Neural cell (in vitro differentiated cells): Measurements from ENCODE around the gene LYSET. TPM values are rescaled to one million over a fixed set of nuclear protein-coding genes. Genes with fewer than 3 reads are reported as not detected.

Source experiments
- H2AFZ ChIP-seq: fragments of 200-600, 300-800 bp; sonication (generic), shearing (Covaris generic); 2 replicates; pipeline ENCODE4 v1.6.0; 2014; ENCODE audit warnings: low read depth, mild to moderate bottlenecking, antibody characterized with exemption, low read length, moderate library complexity
- H3F3A ChIP-seq: fragments of 200-600 bp; shearing (Covaris generic); 2 replicates; pipeline ENCODE4 v1.6.1; 2016; ENCODE audit warnings: mild to moderate bottlenecking, moderate library complexity, mixed read lengths, antibody characterized with exemption, low read length; ENCODE audit not compliant: insufficient read depth, poor library complexity, severe bottlenecking
- H3K27ac ChIP-seq: fragments of 200-600, 300-800 bp; sonication (generic), shearing (Covaris generic); 2 replicates; pipeline ENCODE4 v1.5.1; 2014; ENCODE audit warnings: mild to moderate bottlenecking, low read length, moderate library complexity
- H3K27me3 ChIP-seq: fragments of 300-800, 200-600 bp; sonication (generic), shearing (Covaris generic); 2 replicates; pipeline ENCODE4 v1.6.0; 2014; ENCODE audit warnings: mild to moderate bottlenecking, low read depth, low read length, moderate library complexity; ENCODE audit not compliant: insufficient read depth
- H3K36me3 ChIP-seq: fragments of 300-800, 200-600 bp; sonication (generic), shearing (Covaris generic); 2 replicates; pipeline ENCODE4 v1.5.1; 2014; ENCODE audit warnings: mild to moderate bottlenecking, antibody characterized with exemption, low read length, moderate library complexity; ENCODE audit not compliant: insufficient read depth
- H3K4me2 ChIP-seq: fragments of 300-800, 200-600 bp; sonication (generic), shearing (Covaris generic); 2 replicates; pipeline ENCODE4 v1.6.0; 2014; ENCODE audit warnings: mild to moderate bottlenecking, low read length
- H3K4me3 ChIP-seq: fragments of 300-800, 200-600 bp; sonication (generic), shearing (Covaris generic); 2 replicates; pipeline ENCODE4 v1.5.1; 2014; ENCODE audit warnings: mild to moderate bottlenecking, low read length, moderate library complexity
- H3K79me2 ChIP-seq: fragments of 200-600 bp; shearing (Covaris generic); replicated peaks from 2 replicates; pipeline ENCODE4 v1.6.0; 2014; ENCODE audit warnings: mild to moderate bottlenecking, low read length, moderate library complexity; ENCODE audit not compliant: insufficient read depth
- H3K9ac ChIP-seq: fragments of 300-800, 200-600 bp; sonication (generic), shearing (Covaris generic); 2 replicates; pipeline ENCODE4 v1.6.1; 2016; ENCODE audit warnings: mild to moderate bottlenecking, low read length, mixed read lengths
- H3K9me2 ChIP-seq: fragments of 200-600 bp; shearing (Covaris generic); 2 replicates; pipeline ENCODE4 v1.6.1; 2016; ENCODE audit warnings: mild to moderate bottlenecking, low read length, mixed read lengths; ENCODE audit not compliant: insufficient read depth
- H3K9me3 ChIP-seq: fragments of 200-600, 300-800 bp; sonication (generic), shearing (Covaris generic); 2 replicates; pipeline ENCODE4 v1.6.1; 2016; ENCODE audit warnings: mild to moderate bottlenecking, mixed run types, low read length, moderate library complexity, mixed read lengths
- H4K20me1 ChIP-seq: fragments of 200-600 bp; shearing (Covaris generic); 2 replicates; pipeline ENCODE4 v1.6.1; 2016; ENCODE audit warnings: mild to moderate bottlenecking, mixed run types; ENCODE audit not compliant: insufficient read depth
- EP300 ChIP-seq: fragments of 450-650 bp; conservative IDR thresholded peaks from 2 replicates; pipeline ENCODE4 v1.6.1; 2014; ENCODE audit warnings: antibody characterized with exemption, mild to moderate bottlenecking, moderate library complexity; ENCODE audit not compliant: poor library complexity, severe bottlenecking
- EZH2 ChIP-seq: fragments of 200-600, 300-800 bp; shearing (Covaris generic), sonication (generic); IDR thresholded peaks from 2 replicates; pipeline ENCODE4 v1.6.1; 2014; ENCODE audit warnings: antibody characterized with exemption, low read length, borderline replicate concordance, mild to moderate bottlenecking; ENCODE audit not compliant: insufficient read depth, poor library complexity, severe bottlenecking
- MXI1 ChIP-seq: fragments of 450-650 bp; conservative IDR thresholded peaks from 2 replicates; pipeline ENCODE4 v1.6.1; 2014; ENCODE audit warnings: antibody characterized with exemption, mild to moderate bottlenecking; ENCODE audit not compliant: poor library complexity, severe bottlenecking
- POLR2AphosphoS5 ChIP-seq: IDR thresholded peaks from 2 replicates; pipeline ENCODE4 v1.6.1; 2012
- RAD21 ChIP-seq: fragments of 450-650 bp; conservative IDR thresholded peaks from 2 replicates; pipeline ENCODE4 v1.6.1; 2014; ENCODE audit warnings: antibody characterized with exemption, mild to moderate bottlenecking, moderate library complexity
- SMC3 ChIP-seq: fragments of 450-650 bp; conservative IDR thresholded peaks from 2 replicates; pipeline ENCODE4 v1.6.1; 2014; ENCODE audit warnings: antibody characterized with exemption, mild to moderate bottlenecking, moderate library complexity; ENCODE audit not compliant: poor library complexity
- TAF1 ChIP-seq: IDR thresholded peaks from 2 replicates; pipeline ENCODE4 v1.6.1; 2012; ENCODE audit warnings: low read depth
- polyA plus RNA-seq: library from polyadenylated mRNA; depleted of rRNA; stranded (reverse); fragments of >200 nt; gene quantifications from 2 replicates; pipeline ENCODE4 v1.2.3, GENCODE V29; 2014
- TF ChIP-seq, protein P1 (sequence below): IDR thresholded peaks from 2 replicates; pipeline ENCODE4 v1.6.1; 2012; ENCODE audit warnings: borderline replicate concordance
- TF ChIP-seq, protein P2 (sequence below): fragments of 450-650 bp; IDR thresholded peaks from 2 replicates; pipeline ENCODE4 v1.5.1; 2014; ENCODE audit warnings: antibody characterized with exemption, mild to moderate bottlenecking, moderate library complexity; ENCODE audit not compliant: poor library complexity, severe bottlenecking

Gene LYSET
- polyA plus RNA-seq, 1 donor from 2014 or later: 24.0 TPM

GRCh38 chr14:93223565-93223964 lies 38.4 kb downstream of the LYSET start:
- Histone ChIP-seq H3K9ac (no peak overlapping the region), H3K9me2 (no peaks in the 10 kb centered on the region), H3K4me3 (no peak overlapping the region), H4K20me1 (no peaks in the 10 kb centered on the region), H3K4me2 (no peak overlapping the region), H3K79me2 (no peaks in the 10 kb centered on the region), H2AFZ (no peak overlapping the region), H3K27me3 (no peaks in the 10 kb centered on the region), H3F3A (no peaks in the 10 kb centered on the region), H3K36me3 (no peaks in the 10 kb centered on the region), H3K9me3 (no peaks in the 10 kb centered on the region), H3K27ac (no peak overlapping the region)
- TF ChIP-seq POLR2AphosphoS5 (no peak), TAF1 (no peak), EZH2 (no peak), SMC3 (no peak), RAD21 (no peak), EP300 (no peak), MXI1 (no peak)
- TF ChIP-seq, protein P1, sequence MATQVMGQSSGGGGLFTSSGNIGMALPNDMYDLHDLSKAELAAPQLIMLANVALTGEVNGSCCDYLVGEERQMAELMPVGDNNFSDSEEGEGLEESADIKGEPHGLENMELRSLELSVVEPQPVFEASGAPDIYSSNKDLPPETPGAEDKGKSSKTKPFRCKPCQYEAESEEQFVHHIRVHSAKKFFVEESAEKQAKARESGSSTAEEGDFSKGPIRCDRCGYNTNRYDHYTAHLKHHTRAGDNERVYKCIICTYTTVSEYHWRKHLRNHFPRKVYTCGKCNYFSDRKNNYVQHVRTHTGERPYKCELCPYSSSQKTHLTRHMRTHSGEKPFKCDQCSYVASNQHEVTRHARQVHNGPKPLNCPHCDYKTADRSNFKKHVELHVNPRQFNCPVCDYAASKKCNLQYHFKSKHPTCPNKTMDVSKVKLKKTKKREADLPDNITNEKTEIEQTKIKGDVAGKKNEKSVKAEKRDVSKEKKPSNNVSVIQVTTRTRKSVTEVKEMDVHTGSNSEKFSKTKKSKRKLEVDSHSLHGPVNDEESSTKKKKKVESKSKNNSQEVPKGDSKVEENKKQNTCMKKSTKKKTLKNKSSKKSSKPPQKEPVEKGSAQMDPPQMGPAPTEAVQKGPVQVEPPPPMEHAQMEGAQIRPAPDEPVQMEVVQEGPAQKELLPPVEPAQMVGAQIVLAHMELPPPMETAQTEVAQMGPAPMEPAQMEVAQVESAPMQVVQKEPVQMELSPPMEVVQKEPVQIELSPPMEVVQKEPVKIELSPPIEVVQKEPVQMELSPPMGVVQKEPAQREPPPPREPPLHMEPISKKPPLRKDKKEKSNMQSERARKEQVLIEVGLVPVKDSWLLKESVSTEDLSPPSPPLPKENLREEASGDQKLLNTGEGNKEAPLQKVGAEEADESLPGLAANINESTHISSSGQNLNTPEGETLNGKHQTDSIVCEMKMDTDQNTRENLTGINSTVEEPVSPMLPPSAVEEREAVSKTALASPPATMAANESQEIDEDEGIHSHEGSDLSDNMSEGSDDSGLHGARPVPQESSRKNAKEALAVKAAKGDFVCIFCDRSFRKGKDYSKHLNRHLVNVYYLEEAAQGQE: no peak
- TF ChIP-seq, protein P2, sequence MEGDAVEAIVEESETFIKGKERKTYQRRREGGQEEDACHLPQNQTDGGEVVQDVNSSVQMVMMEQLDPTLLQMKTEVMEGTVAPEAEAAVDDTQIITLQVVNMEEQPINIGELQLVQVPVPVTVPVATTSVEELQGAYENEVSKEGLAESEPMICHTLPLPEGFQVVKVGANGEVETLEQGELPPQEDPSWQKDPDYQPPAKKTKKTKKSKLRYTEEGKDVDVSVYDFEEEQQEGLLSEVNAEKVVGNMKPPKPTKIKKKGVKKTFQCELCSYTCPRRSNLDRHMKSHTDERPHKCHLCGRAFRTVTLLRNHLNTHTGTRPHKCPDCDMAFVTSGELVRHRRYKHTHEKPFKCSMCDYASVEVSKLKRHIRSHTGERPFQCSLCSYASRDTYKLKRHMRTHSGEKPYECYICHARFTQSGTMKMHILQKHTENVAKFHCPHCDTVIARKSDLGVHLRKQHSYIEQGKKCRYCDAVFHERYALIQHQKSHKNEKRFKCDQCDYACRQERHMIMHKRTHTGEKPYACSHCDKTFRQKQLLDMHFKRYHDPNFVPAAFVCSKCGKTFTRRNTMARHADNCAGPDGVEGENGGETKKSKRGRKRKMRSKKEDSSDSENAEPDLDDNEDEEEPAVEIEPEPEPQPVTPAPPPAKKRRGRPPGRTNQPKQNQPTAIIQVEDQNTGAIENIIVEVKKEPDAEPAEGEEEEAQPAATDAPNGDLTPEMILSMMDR: no peak

- Histone ChIP-seq H3K27me3 (no peaks in the 10 kb centered on the region), H3K27ac (no peak overlapping the region), H3K79me2 (no peaks in the 10 kb centered on the region), H2AFZ (no peak overlapping the region), H3K9ac (no peak overlapping the region), H4K20me1 (no peaks in the 10 kb centered on the region), H3K4me3 (no peak overlapping the region), H3K9me2 (no peaks in the 10 kb centered on the region), H3F3A (no peaks in the 10 kb centered on the region), H3K9me3 (no peaks in the 10 kb centered on the region), H3K36me3 (no peaks in the 10 kb centered on the region), H3K4me2 (no peak overlapping the region)
- TF ChIP-seq EZH2: no peak
- TF ChIP-seq, protein P2: no peak
- no peak for TF ChIP-seq SMC3
- TF ChIP-seq, protein P1: no peak
- TF ChIP-seq RAD21: no peak
- no peak for TF ChIP-seq POLR2AphosphoS5
- TF ChIP-seq TAF1: no peak
- no peak for TF ChIP-seq EP300
- TF ChIP-seq MXI1: no peak
Measured at GRCh38 chr14:93228550-93228949, 43.4 kb downstream of the LYSET start.
